Subcutaneous abdominal adipose tissue (tissue), 5 donors: Measurements from ENCODE around the gene TRPV6.
A peak's percentile ranks its signal among the peaks of the same experiment; 100 is the strongest.

Source experiments
- H3K27ac ChIP-seq: one replicate; pipeline ENCODE4 v1.7.0; 2013; ENCODE audit warnings: low read depth, mild to moderate bottlenecking, inconsistent platforms, low read length, moderate library complexity
- H3K27me3 ChIP-seq, 5 donors: one replicate each; pipeline ENCODE4 v1.7.0; 2013; ENCODE audit warnings: low read length in 5 of 5, inconsistent platforms in 1 of 5; ENCODE audit not compliant: control insufficient read depth in 5 of 5, insufficient read depth in 4 of 5
- H3K36me3 ChIP-seq, 5 donors: one replicate each; pipeline ENCODE4 v1.7.0; 2013; ENCODE audit warnings: low read length in 5 of 5; ENCODE audit not compliant: control insufficient read depth in 5 of 5, insufficient read depth in 5 of 5
- H3K4me1 ChIP-seq, 5 donors: one replicate each; pipeline ENCODE4 v1.7.0; 2013; ENCODE audit warnings: low read length in 5 of 5, mild to moderate bottlenecking in 3 of 5, moderate library complexity in 1 of 5; ENCODE audit not compliant: control insufficient read depth in 5 of 5, insufficient read depth in 5 of 5
- H3K4me3 ChIP-seq, 5 donors: one replicate each; pipeline ENCODE4 v1.7.0; 2013; ENCODE audit warnings: low read length in 5 of 5, low read depth in 1 of 5
- H3K9ac ChIP-seq, 5 donors: one replicate each; pipeline ENCODE4 v1.7.0; 2013; ENCODE audit warnings: low read length in 5 of 5, mild to moderate bottlenecking in 4 of 5, moderate library complexity in 3 of 5
- H3K9me3 ChIP-seq, 5 donors: one replicate each; pipeline ENCODE4 v1.7.0; 2013; ENCODE audit warnings: low read length in 5 of 5; ENCODE audit not compliant: control insufficient read depth in 5 of 5
- donor health status: healthy.
- donor health status: healthy.
- donor health status: healthy.
- donor health status: healthy.
- donor health status: healthy.

The TRPV6 gene

GRCh38 chr7:142855756-142856564, 29.6 kb downstream of the TRPV6 start:
- Histone ChIP-seq H3K4me1 (peaks cover 3 to 30% (median 24%) of the 10 kb centered on the region in 5 donors), H3K9ac (peak overlapping the region in 3 of 5 donors; percentile 36 to 70 (median 39)), H3K27me3 (peaks cover 0 to 1% (median 0%) of the 10 kb centered on the region in 5 donors), H3K27ac (no peak overlapping the region), H3K4me3 (peak overlapping the region; percentile 45 to 82 (median 76)), H3K36me3 (no peaks in the 10 kb centered on the region), H3K9me3 (no peaks in the 10 kb centered on the region)

DNA sequence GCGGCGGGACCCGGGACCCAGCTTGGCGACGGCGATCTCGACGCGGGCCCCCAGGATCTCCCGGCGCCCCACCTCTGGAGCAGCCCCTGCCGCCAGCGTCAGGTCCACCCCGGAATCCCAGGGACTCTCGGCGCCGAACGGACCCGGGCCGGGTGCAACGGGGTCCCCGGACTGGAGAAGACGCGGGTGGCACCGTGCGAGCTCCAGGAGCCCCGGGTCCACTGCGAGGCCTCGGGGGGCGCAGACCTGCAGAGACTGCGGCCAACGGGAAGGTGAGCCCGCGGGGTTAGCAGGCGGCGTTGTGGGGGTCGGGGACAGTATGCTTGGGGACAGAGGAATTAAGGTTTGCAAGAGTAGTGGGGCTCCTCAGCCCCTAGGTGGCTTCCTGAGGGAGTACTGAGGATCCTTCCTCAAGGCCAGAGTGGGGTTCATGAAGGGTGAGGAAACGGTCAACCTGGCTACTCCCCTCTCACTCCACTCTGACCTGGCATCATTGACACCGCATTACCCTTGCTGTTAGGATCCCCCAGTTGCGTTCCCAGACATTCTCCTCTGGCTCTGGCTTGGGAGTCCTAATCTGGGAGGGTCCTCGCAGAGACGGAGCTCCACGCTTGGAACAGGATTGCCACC, 30.3 kb downstream of the TRPV6 start:
- Histone ChIP-seq H3K9ac (peak overlapping the region in 4 of 5 donors; percentile 36 to 70 (median 46)), H3K9me3 (no peaks in the 10 kb centered on the region), H3K4me3 (peak overlapping the region; percentile 45 to 82 (median 76)), H3K27me3 (peaks cover 0 to 4% (median 0%) of the 10 kb centered on the region in 5 donors), H3K36me3 (no peaks in the 10 kb centered on the region), H3K4me1 (peaks cover 3 to 30% (median 24%) of the 10 kb centered on the region in 5 donors), H3K27ac (no peak overlapping the region)

GRCh38 chr7:142854372-142855113, 31.0 kb downstream of the TRPV6 start, which contains the start of gene EPHB6:
Gene EPHB6, plus strand, starts transcription at chr7:142855076. Its CDS starts 8,152 bp downstream, at chr7:142863228.
- Histone ChIP-seq H3K27me3 (peaks cover 0 to 4% (median 0%) of the 10 kb centered on the region in 5 donors), H3K4me1 (peaks cover 3 to 27% (median 24%) of the 10 kb centered on the region in 5 donors), H3K9me3 (no peaks in the 10 kb centered on the region), H3K4me3 (peak within 1 kb of the TSS; percentile 81 to 92 (median 82)), H3K9ac (peak within 1 kb of the TSS in 4 of 5 donors; percentile 65 to 84 (median 70)), H3K36me3 (no peaks in the 10 kb centered on the region), H3K27ac (peak within 1 kb of the TSS; percentile 60)

DNA sequence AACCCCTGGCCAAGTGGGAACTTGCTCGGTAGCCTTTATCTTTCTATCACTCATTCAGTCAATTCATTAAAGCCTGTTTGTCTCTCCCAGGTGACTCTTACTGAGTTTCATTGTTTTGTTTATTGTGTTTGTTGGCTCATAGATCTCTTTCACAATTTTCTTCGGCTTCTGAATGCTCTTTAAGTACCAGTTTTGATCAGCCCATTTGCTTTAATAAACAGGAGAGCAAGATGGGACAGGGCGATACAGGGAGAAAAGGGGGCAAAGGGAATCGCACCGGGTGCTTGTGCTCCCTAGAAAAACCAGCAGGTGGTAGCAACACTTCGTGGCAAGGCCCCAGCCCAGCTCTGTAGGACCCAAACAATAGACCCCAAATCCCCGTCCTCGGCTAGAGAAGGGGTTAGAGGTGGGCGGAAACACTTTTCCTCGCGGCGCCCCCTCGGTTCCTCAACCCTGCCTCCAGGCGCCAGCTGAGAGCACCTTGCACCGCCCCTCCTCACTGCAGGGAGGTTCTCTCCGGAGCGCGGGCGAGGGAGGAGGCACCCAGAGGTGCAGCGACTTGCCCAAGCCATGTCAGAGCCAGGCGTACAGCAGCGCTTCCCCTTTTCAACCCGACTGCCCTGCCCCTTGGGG, 31.7 kb downstream of the TRPV6 start:
- Histone ChIP-seq H3K9ac (peak overlapping the region in 4 of 5 donors; percentile 65 to 84 (median 70)), H3K27me3 (peaks cover 0 to 6% (median 0%) of the 10 kb centered on the region in 5 donors), H3K27ac (peak overlapping the region; percentile 60), H3K4me3 (peak overlapping the region; percentile 81 to 92 (median 82)), H3K36me3 (no peaks in the 10 kb centered on the region), H3K9me3 (no peaks in the 10 kb centered on the region), H3K4me1 (peaks cover 3 to 27% (median 24%) of the 10 kb centered on the region in 5 donors)

DNA sequence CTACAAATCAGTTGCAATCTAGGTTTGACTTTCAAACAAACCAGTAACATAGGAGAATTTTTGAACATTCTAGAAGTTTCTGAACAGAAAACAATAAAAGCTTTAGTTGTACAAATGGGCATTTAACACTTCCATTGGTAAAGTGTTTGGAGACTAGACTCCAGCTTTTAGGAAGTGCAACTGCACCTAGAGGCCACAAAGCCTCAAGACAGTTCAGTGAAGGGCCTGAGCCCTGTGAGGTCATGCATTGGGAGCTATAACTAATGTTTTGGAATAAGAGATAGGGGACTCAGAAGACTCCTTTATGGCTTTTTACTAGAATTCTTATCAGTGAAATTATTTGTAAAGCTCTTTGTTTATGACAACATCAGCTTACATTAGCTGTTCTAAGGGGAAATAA, 33.6 kb downstream of the TRPV6 start:
- H3K9me3 ChIP-seq: no peaks in the 10 kb centered on the region
- H3K4me1 ChIP-seq: peaks cover 3 to 27% (median 24%) of the 10 kb centered on the region in 5 donors
- H3K27me3 ChIP-seq: peaks cover 0 to 6% (median 0%) of the 10 kb centered on the region in 5 donors
- H3K27ac ChIP-seq: no peak overlapping the region
- H3K9ac ChIP-seq: no peak overlapping the region
- H3K36me3 ChIP-seq: no peaks in the 10 kb centered on the region
- H3K4me3 ChIP-seq: no peak overlapping the region

- H3K36me3 ChIP-seq: no peaks in the 10 kb centered on the region
- H3K4me1 ChIP-seq: peaks cover 3 to 27% (median 23%) of the 10 kb centered on the region in 5 donors
- peaks cover 0 to 6% (median 0%) of the 10 kb centered on the region in 5 donors for H3K27me3 ChIP-seq
- H3K27ac ChIP-seq: no peak overlapping the region
- H3K9ac ChIP-seq: no peak overlapping the region
- H3K4me3 ChIP-seq: no peak overlapping the region
- no peaks in the 10 kb centered on the region for H3K9me3 ChIP-seq
These were observed 34.3 kb downstream of the TRPV6 start for GRCh38 chr7:142851269-142851668.

- Histone ChIP-seq H3K9ac (no peak overlapping the region), H3K27me3 (peaks cover 0 to 6% (median 0%) of the 10 kb centered on the region in 5 donors), H3K4me1 (no peaks in the 10 kb centered on the region), H3K27ac (no peak overlapping the region), H3K36me3 (no peaks in the 10 kb centered on the region), H3K4me3 (no peak overlapping the region), H3K9me3 (no peaks in the 10 kb centered on the region)
These were observed 38.2 kb downstream of the TRPV6 start for GRCh38 chr7:142847353-142847752.

GRCh38 chr7:142842251-142842766, 43.2 kb downstream of the TRPV6 start:
- no peaks in the 10 kb centered on the region for H3K36me3 ChIP-seq

DNA sequence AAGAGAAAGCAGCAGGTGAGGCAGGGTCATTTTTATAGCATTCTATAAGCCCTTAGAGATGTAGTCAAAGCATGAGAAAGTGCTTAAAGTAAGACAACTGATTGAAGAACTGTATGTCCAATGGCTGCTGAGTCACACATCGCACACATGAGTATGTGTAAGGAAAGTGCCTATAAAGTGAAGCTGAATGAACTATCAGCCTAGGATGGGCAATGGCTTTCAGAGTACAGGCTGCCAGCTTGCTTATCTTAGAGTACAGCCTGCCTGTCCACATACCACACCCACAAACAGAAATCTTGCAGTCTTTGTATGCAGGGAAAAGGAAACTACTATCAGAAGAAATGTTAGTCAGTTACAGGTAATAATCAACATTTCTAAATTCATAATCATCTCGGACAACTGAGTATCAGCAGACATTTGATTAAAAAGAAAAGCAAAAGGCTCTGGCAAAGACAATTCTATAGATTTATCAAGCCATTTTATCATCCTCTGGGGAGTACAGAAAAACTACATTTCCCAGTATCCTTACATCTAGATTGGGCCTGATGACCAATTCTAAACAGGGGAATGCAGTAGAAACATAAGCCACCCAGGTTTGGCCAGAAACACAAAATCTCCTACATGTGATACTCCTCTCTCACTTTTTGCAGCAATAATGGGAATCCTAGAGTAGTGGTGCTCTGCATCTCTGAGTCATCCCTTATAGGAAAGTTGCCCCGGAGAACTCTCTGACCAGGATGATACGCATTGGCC, 46.9 kb downstream of the TRPV6 start:
- H3K9ac ChIP-seq: no peak overlapping the region
- H3K4me1 ChIP-seq: no peaks in the 10 kb centered on the region
- no peaks in the 10 kb centered on the region for H3K36me3 ChIP-seq
- no peak overlapping the region for H3K27ac ChIP-seq
- no peaks in the 10 kb centered on the region for H3K27me3 ChIP-seq
- no peak overlapping the region for H3K4me3 ChIP-seq
- no peaks in the 10 kb centered on the region for H3K9me3 ChIP-seq

More at GRCh38 chr7:142842251-142842766, 43.2 kb downstream of the TRPV6 start:
- Histone ChIP-seq H3K9me3 (no peaks in the 10 kb centered on the region), H3K9ac (no peak overlapping the region), H3K27me3 (no peaks in the 10 kb centered on the region), H3K4me1 (no peaks in the 10 kb centered on the region), H3K4me3 (no peak overlapping the region), H3K27ac (no peak overlapping the region)
